Natural killer cell treated with Interleukin-12 subunit alpha and Interleukin-12 subunit beta and Interleukin-15 and Interleukin-18, amount 100 ng/mL, for 72 hours (primary cell): ENCODE measurements around the gene IQSEC1. TPM values are rescaled to one million over a fixed set of nuclear protein-coding genes. Genes with fewer than 3 reads are reported as not detected.

Experiments
- ATAC-seq, 2 donors: fragments of 150-1000 bp; cut with Tn5 transposase in 1 of 2; sonication (Bioruptor Pico), chemical (Tn5 transposase) in 1 of 2; 2 replicates each; pipeline ENCODE4 v1.10.0; 2021
- DNase-seq: peaks from one replicate; pipeline ENCODE4 v3.0.0; 2022; ENCODE audit warnings: low spot score
- H3K27ac Mint-ChIP-seq, 2 donors: 1 replicate in 1 of 2; 2 replicates in 1 of 2; pipeline ENCODE4 v1.8.0; 2022; ENCODE audit warnings: mixed read lengths in 2 of 2, mild to moderate bottlenecking in 1 of 2, moderate library complexity in 1 of 2
- H3K27me3 Mint-ChIP-seq, 2 donors: 1 replicate in 1 of 2; 2 replicates in 1 of 2; pipeline ENCODE4 v1.8.0; 2022; ENCODE audit warnings: mixed read lengths in 2 of 2
- H3K36me3 Mint-ChIP-seq: one replicate; pipeline ENCODE4 v1.8.0; 2022; ENCODE audit warnings: mixed read lengths
- H3K4me1 Mint-ChIP-seq, 2 donors: 1 replicate in 1 of 2; 2 replicates in 1 of 2; pipeline ENCODE4 v1.8.0; 2022; ENCODE audit warnings: low read depth in 2 of 2, mixed read lengths in 2 of 2, mild to moderate bottlenecking in 1 of 2
- H3K4me3 Mint-ChIP-seq: one replicate; pipeline ENCODE4 v1.8.0; 2022; ENCODE audit warnings: mixed read lengths
- H3K9me3 Mint-ChIP-seq: 2 replicates; pipeline ENCODE4 v1.8.0; 2022; ENCODE audit warnings: mixed read lengths
- total RNA-seq, 2 donors: library from RNA; stranded (reverse); gene quantifications; one replicate each; pipeline ENCODE4 v1.2.3, GENCODE V29; 2022

IQSEC1 gene
- total RNA-seq, 2 donors from 2014 or later: 93.7 to 95.8 TPM

- no peak for DNase-seq
- no peak overlapping the region for H3K4me3 Mint-ChIP-seq
- H3K4me1 Mint-ChIP-seq: peaks cover 21 to 39% of the 10 kb centered on the region in 2 donors
- H3K9me3 Mint-ChIP-seq: no peaks in the 10 kb centered on the region
- H3K27ac Mint-ChIP-seq: no peak overlapping the region
- H3K36me3 Mint-ChIP-seq: no peaks in the 10 kb centered on the region
- H3K27me3 Mint-ChIP-seq: no peaks in the 10 kb centered on the region
- no peak for ATAC-seq
Observed at GRCh38 chr3:13051066-13051465, 22.2 kb downstream of the IQSEC1 start.

- H3K27ac Mint-ChIP-seq: no peak overlapping the region
- no peak for ATAC-seq
- H3K4me1 Mint-ChIP-seq: peaks cover 25 to 43% of the 10 kb centered on the region in 2 donors
- no peak overlapping the region for H3K4me3 Mint-ChIP-seq
- H3K9me3 Mint-ChIP-seq: no peaks in the 10 kb centered on the region
- no peak for DNase-seq
- no peaks in the 10 kb centered on the region for H3K36me3 Mint-ChIP-seq
- H3K27me3 Mint-ChIP-seq: no peaks in the 10 kb centered on the region
Observed at GRCh38 chr3:13050446-13050845, 22.8 kb downstream of the IQSEC1 start.

- peaks cover 25 to 44% of the 10 kb centered on the region in 2 donors for H3K4me1 Mint-ChIP-seq
- ATAC-seq: no peak
- H3K36me3 Mint-ChIP-seq: no peaks in the 10 kb centered on the region
- DNase-seq: no peak
- no peak overlapping the region for H3K4me3 Mint-ChIP-seq
- H3K9me3 Mint-ChIP-seq: no peaks in the 10 kb centered on the region
- H3K27ac Mint-ChIP-seq: peak overlapping the region in 1 of 2 donors; percentile 3
- no peaks in the 10 kb centered on the region for H3K27me3 Mint-ChIP-seq
Observed at GRCh38 chr3:13049400-13049799, 23.8 kb downstream of the IQSEC1 start.

- H3K27ac Mint-ChIP-seq: no peak overlapping the region
- no peaks in the 10 kb centered on the region for H3K27me3 Mint-ChIP-seq
- no peak for DNase-seq
- H3K9me3 Mint-ChIP-seq: no peaks in the 10 kb centered on the region
- H3K4me1 Mint-ChIP-seq: peaks cover 17 to 44% of the 10 kb centered on the region in 2 donors
- H3K36me3 Mint-ChIP-seq: no peaks in the 10 kb centered on the region
- H3K4me3 Mint-ChIP-seq: no peak overlapping the region
- ATAC-seq: no peak
Observed at GRCh38 chr3:13047296-13048165, 25.7 kb downstream of the IQSEC1 start.

- Mint-ChIP-seq H3K27me3 (no peaks in the 10 kb centered on the region), H3K4me1 (peaks cover 18 to 40% of the 10 kb centered on the region in 2 donors), H3K27ac (peak overlapping the region; percentile 10 to 36), H3K36me3 (no peaks in the 10 kb centered on the region), H3K9me3 (no peaks in the 10 kb centered on the region), H3K4me3 (no peak overlapping the region)
- ATAC-seq (no peak), DNase-seq (no peak)
Observed at GRCh38 chr3:13046569-13047274, 26.5 kb downstream of the IQSEC1 start.

GRCh38 chr3:13045904-13046568 is 27.2 kb downstream of the IQSEC1 start:
- Mint-ChIP-seq H3K4me3 (no peak overlapping the region), H3K27me3 (no peaks in the 10 kb centered on the region), H3K27ac (peak overlapping the region; percentile 10 to 36), H3K36me3 (no peaks in the 10 kb centered on the region), H3K4me1 (peaks cover 24 to 47% of the 10 kb centered on the region in 2 donors), H3K9me3 (no peaks in the 10 kb centered on the region)
- peak; percentile 55 to 57 for ATAC-seq
- no peak for DNase-seq

GRCh38 chr3:13045241-13045903 is 27.9 kb downstream of the IQSEC1 start:
- ATAC-seq (peak in 1 of 2 donors; percentile 4), DNase-seq (no peak)
- Mint-ChIP-seq H3K27me3 (no peaks in the 10 kb centered on the region), H3K27ac (peak overlapping the region in 1 of 2 donors; percentile 36), H3K4me3 (no peak overlapping the region), H3K36me3 (no peaks in the 10 kb centered on the region), H3K4me1 (peaks cover 31 to 54% of the 10 kb centered on the region in 2 donors), H3K9me3 (no peaks in the 10 kb centered on the region)

GRCh38 chr3:13044496-13045240 is 28.6 kb downstream of the IQSEC1 start:
- Mint-ChIP-seq H3K9me3 (no peaks in the 10 kb centered on the region), H3K27me3 (no peaks in the 10 kb centered on the region), H3K36me3 (no peaks in the 10 kb centered on the region), H3K4me1 (peaks cover 36 to 60% of the 10 kb centered on the region in 2 donors), H3K4me3 (no peak overlapping the region), H3K27ac (peak overlapping the region in 1 of 2 donors; percentile 36)
- DNase-seq: no peak
- no peak for ATAC-seq

GRCh38 chr3:13043656-13044055 is 29.6 kb downstream of the IQSEC1 start:
- Mint-ChIP-seq H3K9me3 (no peaks in the 10 kb centered on the region), H3K27ac (no peak overlapping the region), H3K4me1 (peaks cover 32 to 53% of the 10 kb centered on the region in 2 donors), H3K4me3 (no peak overlapping the region), H3K36me3 (no peaks in the 10 kb centered on the region), H3K27me3 (no peaks in the 10 kb centered on the region)
- ATAC-seq: no peak
- no peak for DNase-seq

- Mint-ChIP-seq H3K9me3 (no peaks in the 10 kb centered on the region), H3K36me3 (no peaks in the 10 kb centered on the region), H3K27me3 (no peaks in the 10 kb centered on the region), H3K4me1 (peaks cover 32 to 47% of the 10 kb centered on the region in 2 donors), H3K27ac (no peak overlapping the region), H3K4me3 (no peak overlapping the region)
- ATAC-seq (no peak), DNase-seq (no peak)
Observed at GRCh38 chr3:13042715-13043271, 30.4 kb downstream of the IQSEC1 start.

- ATAC-seq (no peak), DNase-seq (no peak)
- Mint-ChIP-seq H3K4me3 (no peak overlapping the region), H3K4me1 (peaks cover 32 to 50% of the 10 kb centered on the region in 2 donors), H3K27ac (no peak overlapping the region), H3K27me3 (no peaks in the 10 kb centered on the region), H3K36me3 (no peaks in the 10 kb centered on the region), H3K9me3 (no peaks in the 10 kb centered on the region)
Observed at GRCh38 chr3:13042127-13042701, 31.0 kb downstream of the IQSEC1 start.

- no peaks in the 10 kb centered on the region for H3K9me3 Mint-ChIP-seq
- ATAC-seq: peak in 1 of 2 donors; percentile 56
- H3K27ac Mint-ChIP-seq: peak overlapping the region; percentile 70 to 94
- no peaks in the 10 kb centered on the region for H3K36me3 Mint-ChIP-seq
- DNase-seq: peak; percentile 74
- H3K4me3 Mint-ChIP-seq: peak overlapping the region; percentile 72
- H3K4me1 Mint-ChIP-seq: peaks cover 26 to 43% of the 10 kb centered on the region in 2 donors
- H3K27me3 Mint-ChIP-seq: no peaks in the 10 kb centered on the region
Observed at GRCh38 chr3:13041113-13041776, 32.0 kb downstream of the IQSEC1 start.
